HL-60 (cell line): ENCODE data around the gene NCOR2.

Source experiments
- POLR2AphosphoS5 ChIP-seq: IDR thresholded peaks from 2 replicates; pipeline ENCODE4 v1.6.1; 2012; ENCODE audit warnings: low read depth
- TF ChIP-seq, protein P1 (sequence below): IDR thresholded peaks from one replicate; pipeline ENCODE4 v1.5.1; 2011; ENCODE audit warnings: low read length, control low read depth, inconsistent platforms; ENCODE audit not compliant: insufficient read depth

DNA sequence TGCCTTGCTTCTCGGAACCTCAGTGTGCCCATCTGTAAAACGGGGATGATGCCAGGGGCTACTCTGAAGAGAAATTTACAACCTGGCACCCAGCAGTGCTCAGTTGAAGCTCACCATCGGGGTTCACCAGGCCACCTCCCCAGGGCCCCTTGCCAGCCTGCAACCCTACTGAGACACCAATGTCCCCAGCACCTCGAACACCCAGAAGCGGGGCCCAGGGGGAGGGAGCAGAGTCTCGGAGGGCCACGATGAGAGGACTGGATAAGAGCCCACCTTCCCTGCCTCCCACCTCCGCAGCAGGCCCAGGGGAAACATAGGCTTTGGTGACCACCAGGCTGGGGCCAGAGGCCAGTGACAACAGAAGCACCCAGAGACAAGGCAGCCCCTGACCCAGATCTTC is 22.4 kb downstream of the NCOR2 start:
- no peak for TF ChIP-seq POLR2AphosphoS5
- TF ChIP-seq, protein P1, sequence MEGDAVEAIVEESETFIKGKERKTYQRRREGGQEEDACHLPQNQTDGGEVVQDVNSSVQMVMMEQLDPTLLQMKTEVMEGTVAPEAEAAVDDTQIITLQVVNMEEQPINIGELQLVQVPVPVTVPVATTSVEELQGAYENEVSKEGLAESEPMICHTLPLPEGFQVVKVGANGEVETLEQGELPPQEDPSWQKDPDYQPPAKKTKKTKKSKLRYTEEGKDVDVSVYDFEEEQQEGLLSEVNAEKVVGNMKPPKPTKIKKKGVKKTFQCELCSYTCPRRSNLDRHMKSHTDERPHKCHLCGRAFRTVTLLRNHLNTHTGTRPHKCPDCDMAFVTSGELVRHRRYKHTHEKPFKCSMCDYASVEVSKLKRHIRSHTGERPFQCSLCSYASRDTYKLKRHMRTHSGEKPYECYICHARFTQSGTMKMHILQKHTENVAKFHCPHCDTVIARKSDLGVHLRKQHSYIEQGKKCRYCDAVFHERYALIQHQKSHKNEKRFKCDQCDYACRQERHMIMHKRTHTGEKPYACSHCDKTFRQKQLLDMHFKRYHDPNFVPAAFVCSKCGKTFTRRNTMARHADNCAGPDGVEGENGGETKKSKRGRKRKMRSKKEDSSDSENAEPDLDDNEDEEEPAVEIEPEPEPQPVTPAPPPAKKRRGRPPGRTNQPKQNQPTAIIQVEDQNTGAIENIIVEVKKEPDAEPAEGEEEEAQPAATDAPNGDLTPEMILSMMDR, result no peak
